Measurements from ENCODE around the gene SYNC. TPM values are rescaled to one million over a fixed set of nuclear protein-coding genes. Genes with fewer than 3 reads are reported as not detected.

The SYNC gene
- total and polyA plus RNA-seq, 3 donors from 2014 or later = 9.0 to 12.4 (median 11.8) TPM

DNA sequence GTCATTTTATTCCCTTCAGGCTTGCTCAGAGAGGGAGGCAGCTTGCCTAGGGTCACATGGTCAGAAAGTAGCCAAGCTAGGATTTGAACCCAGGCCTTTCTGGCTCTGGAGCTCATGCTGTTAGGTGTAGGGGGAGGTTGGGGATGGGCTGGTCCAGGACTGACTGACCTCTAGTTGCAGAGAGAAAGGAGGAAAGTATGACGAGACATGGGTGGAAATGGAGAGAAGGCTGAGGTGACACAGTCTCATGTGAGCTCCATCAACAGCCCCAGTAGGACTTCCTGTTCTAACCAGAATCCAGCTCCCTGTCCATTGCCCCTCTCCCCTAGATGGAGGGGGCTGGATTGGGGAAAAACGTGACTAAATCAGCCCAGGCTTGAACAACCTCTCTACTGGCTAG is 15.5 kb upstream of the SYNC start:
- Histone ChIP-seq H3K4me1 (no peaks in the 10 kb centered on the region), H3K36me3 (ENCODE audit: low read depth, missing control alignments) (no peaks in the 10 kb centered on the region), H3K27me3 (no peaks in the 10 kb centered on the region), H3K9me3 (no peaks in the 10 kb centered on the region), H3K27ac (no peak overlapping the region), H3K4me3 (no peak overlapping the region)
- no peak for DNase-seq
- TF ChIP-seq, protein P1, sequence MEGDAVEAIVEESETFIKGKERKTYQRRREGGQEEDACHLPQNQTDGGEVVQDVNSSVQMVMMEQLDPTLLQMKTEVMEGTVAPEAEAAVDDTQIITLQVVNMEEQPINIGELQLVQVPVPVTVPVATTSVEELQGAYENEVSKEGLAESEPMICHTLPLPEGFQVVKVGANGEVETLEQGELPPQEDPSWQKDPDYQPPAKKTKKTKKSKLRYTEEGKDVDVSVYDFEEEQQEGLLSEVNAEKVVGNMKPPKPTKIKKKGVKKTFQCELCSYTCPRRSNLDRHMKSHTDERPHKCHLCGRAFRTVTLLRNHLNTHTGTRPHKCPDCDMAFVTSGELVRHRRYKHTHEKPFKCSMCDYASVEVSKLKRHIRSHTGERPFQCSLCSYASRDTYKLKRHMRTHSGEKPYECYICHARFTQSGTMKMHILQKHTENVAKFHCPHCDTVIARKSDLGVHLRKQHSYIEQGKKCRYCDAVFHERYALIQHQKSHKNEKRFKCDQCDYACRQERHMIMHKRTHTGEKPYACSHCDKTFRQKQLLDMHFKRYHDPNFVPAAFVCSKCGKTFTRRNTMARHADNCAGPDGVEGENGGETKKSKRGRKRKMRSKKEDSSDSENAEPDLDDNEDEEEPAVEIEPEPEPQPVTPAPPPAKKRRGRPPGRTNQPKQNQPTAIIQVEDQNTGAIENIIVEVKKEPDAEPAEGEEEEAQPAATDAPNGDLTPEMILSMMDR (IDR thresholded peaks at IDR 0.05) = no peak
- no peak for TF ChIP-seq POLR2A (IDR thresholded peaks at IDR 0.05)
- intact Hi-C loops (cut with DNase I; ENCODE audit: low total_unique reads) = no loop called here
- 74 to 90% methylated on average over 2 of the region's 2 CpGs for WGBS, 2 donors

DNA sequence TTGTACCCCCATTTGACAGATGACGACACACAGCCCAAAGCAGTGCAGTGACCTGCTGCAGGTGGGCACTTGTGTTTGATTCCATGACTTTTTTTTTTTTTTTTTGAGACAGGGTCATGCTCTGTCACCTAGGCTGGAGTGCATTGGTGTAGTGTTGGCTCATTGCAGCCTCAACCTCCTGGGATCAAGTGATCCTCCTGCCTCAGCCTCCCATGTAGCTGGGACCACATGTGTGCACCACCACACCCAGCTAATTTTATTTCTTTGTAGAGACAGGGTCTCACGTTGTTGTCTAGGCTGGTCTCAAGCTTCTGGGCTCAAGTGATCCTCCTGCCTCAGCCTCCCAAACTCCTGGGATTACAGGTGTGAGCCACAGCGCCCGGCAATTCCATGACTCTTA is 14.9 kb upstream of the SYNC start:
- Histone ChIP-seq H3K27me3 (no peaks in the 10 kb centered on the region), H3K4me3 (no peak overlapping the region), H3K9me3 (no peaks in the 10 kb centered on the region), H3K36me3 (ENCODE audit: low read depth, missing control alignments) (no peaks in the 10 kb centered on the region), H3K4me1 (no peaks in the 10 kb centered on the region), H3K27ac (no peak overlapping the region)
- intact Hi-C loops (cut with DNase I; ENCODE audit: low total_unique reads) = no loop called here
- TF ChIP-seq, protein P1 (IDR thresholded peaks at IDR 0.05) = no peak
- TF ChIP-seq POLR2A (IDR thresholded peaks at IDR 0.05) = no peak
- 96 to 97% methylated on average over 4 of the region's 4 CpGs for WGBS, 2 donors
- DNase-seq = no peak

DNA sequence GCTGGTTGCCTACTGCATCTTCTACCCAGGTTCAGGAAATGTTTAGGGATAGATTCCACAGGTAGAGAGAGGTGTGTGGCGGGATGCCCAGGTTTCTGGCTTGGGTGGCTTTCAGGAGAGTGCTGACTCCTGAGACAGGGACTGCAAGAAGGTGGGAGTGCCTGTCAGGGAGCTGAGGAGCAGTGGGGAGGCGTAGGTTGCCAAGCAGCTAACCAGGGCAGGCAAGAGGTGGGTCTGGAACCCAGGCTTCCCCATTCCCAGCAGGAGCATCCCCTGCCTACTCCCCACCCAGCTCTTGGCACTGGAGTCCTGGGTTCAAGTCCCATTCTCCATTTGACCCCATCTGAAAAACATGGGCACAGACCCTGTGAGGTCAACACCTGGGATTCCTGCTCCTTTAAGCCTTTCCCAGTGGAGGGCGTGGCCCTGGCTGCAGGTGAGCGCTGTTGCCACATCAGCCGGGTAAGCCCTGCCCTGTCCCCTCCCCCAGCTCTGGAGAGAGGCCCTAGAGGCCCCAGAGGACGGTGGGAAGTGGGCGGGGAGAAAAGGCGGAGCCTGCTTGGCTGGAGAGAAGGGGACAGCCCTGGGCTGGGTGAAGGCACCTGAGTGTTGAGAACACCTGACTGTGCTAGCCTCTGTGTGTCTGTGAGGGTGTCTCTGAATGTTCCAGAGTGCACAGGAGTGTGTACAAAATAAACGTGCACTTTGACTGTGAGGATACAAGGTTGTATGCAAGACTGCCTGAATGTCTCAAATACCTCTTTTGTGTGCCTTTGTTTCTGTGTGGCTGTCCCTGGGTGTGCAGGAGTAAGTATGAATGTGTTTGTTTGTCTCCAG is 14.0 kb upstream of the SYNC start:
- H3K27ac ChIP-seq = no peak overlapping the region
- intact Hi-C loops (cut with DNase I; ENCODE audit: low total_unique reads) = no loop called here
- no peak overlapping the region for H3K4me3 ChIP-seq
- DNase-seq = peak; percentile 47
- no peaks in the 10 kb centered on the region for H3K36me3 ChIP-seq (ENCODE audit: low read depth, missing control alignments)
- H3K4me1 ChIP-seq = peaks cover 8% of the 10 kb centered on the region
- H3K9me3 ChIP-seq = no peaks in the 10 kb centered on the region
- no peaks in the 10 kb centered on the region for H3K27me3 ChIP-seq
- TF ChIP-seq POLR2A (IDR thresholded peaks at IDR 0.05) = no peak
- TF ChIP-seq, protein P1 (IDR thresholded peaks at IDR 0.05) = no peak
- WGBS, 2 donors = 37 to 42% methylated on average over 9 of the region's 9 CpGs

DNA sequence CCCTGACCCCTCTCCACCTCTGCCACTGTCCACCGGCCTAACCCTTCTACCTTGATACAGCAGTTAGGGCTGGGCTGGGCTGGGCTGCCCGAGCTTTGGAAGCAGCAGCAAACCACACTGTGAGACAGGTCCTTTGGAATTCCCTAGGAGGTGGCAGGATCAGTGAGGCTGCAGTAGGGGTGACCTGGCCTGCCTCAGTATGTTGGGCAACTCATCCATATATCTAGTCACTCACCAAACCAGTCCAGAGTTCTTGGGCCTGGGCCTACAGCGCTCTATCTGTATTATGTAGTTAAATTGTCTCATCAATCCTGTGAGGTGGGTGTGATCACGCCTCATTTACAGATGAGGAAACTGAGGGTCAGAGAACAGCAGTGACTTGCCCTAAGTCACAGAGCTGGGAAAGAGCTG is 13.3 kb upstream of the SYNC start:
- H3K27ac ChIP-seq = no peak overlapping the region
- DNase-seq = no peak
- 90 to 97% methylated on average over 2 to 4 of the region's 4 CpGs for WGBS, 2 donors
- peaks cover 8% of the 10 kb centered on the region for H3K4me1 ChIP-seq
- intact Hi-C loops (cut with DNase I; ENCODE audit: low total_unique reads) = no loop called here
- H3K9me3 ChIP-seq = no peaks in the 10 kb centered on the region
- H3K27me3 ChIP-seq = no peaks in the 10 kb centered on the region
- H3K4me3 ChIP-seq = no peak overlapping the region
- H3K36me3 ChIP-seq (ENCODE audit: low read depth, missing control alignments) = no peaks in the 10 kb centered on the region
- no peak for TF ChIP-seq POLR2A (IDR thresholded peaks at IDR 0.05)
- TF ChIP-seq, protein P1 (IDR thresholded peaks at IDR 0.05) = no peak

DNA sequence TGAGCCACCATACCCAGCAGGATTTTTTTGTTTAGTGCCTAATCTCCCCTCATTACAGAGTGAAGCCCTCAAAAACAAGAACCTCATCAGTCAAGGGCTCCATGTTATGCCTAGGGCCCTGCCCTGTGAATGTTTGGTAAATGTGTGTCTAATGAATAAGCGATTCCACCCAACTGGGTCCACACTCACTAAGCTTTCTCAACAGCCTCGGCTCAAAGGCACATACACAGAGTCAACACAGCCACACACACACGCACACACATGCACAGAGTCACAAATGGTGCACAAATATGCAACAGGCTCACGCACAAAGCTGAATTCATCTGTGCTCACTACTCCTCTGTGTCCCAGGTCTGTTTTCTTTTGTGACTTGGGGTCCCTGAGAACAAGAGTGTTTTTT is 11.7 kb upstream of the SYNC start:
- Histone ChIP-seq H3K36me3 (ENCODE audit: low read depth, missing control alignments) (no peaks in the 10 kb centered on the region), H3K4me1 (peaks cover 8% of the 10 kb centered on the region), H3K27me3 (no peaks in the 10 kb centered on the region), H3K27ac (no peak overlapping the region), H3K9me3 (no peaks in the 10 kb centered on the region), H3K4me3 (no peak overlapping the region)
- WGBS, 2 donors = 93 to 94% methylated on average over 4 of the region's 4 CpGs
- intact Hi-C loops (cut with DNase I; ENCODE audit: low total_unique reads) = no loop called here
- TF ChIP-seq, protein P1 (IDR thresholded peaks at IDR 0.05) = no peak
- no peak for TF ChIP-seq POLR2A (IDR thresholded peaks at IDR 0.05)
- DNase-seq = no peak

All from testis (tissue), 3 donors.